T-helper 17 cell (primary cell): ENCODE measurements around the gene SLC22A15. TPM values are rescaled to one million over a fixed set of nuclear protein-coding genes. Genes with fewer than 3 reads are reported as not detected.

Experiments used
- ATAC-seq: fragments of 150-1000 bp; cut with Tn5 transposase; 2 replicates; pipeline ENCODE4 v1.10.0; 2021; ENCODE audit warnings: mild to moderate bottlenecking, moderate library complexity
- DNase-seq, 3 donors: peaks; one replicate each; pipeline versions ENCODE4 v3.0.0 to v3.0.0-alpha.2; 2020 to 2021
- H3K9me3 ChIP-seq: one replicate; pipeline ENCODE4 v1.7.0; 2013; ENCODE audit warnings: low read length, mild to moderate bottlenecking; ENCODE audit not compliant: control insufficient read depth, poor library complexity, severe bottlenecking
- H3K27ac Mint-ChIP-seq: one replicate; pipeline ENCODE4 v1.8.0; 2022; ENCODE audit warnings: mild to moderate bottlenecking, moderate library complexity, mixed read lengths
- H3K27me3 Mint-ChIP-seq: one replicate; pipeline ENCODE4 v1.8.0; 2022; ENCODE audit warnings: mixed read lengths
- H3K36me3 Mint-ChIP-seq: one replicate; pipeline ENCODE4 v1.8.0; 2022; ENCODE audit warnings: low read depth, mixed read lengths
- H3K4me1 Mint-ChIP-seq: one replicate; pipeline ENCODE4 v1.8.0; 2022; ENCODE audit warnings: mild to moderate bottlenecking, mixed read lengths
- H3K4me3 Mint-ChIP-seq: one replicate; pipeline ENCODE4 v1.8.0; 2022; ENCODE audit warnings: mild to moderate bottlenecking, moderate library complexity, mixed read lengths
- total RNA-seq, 4 donors: library from RNA in 2 of 4; stranded (reverse) in 2 of 4; gene quantifications; one replicate each; pipeline ENCODE4 v1.2.3 and lab custom pipeline; 2022 to 2026

Gene SLC22A15
- total RNA-seq, 2 donors from 2014 or later: 0.68 to 2.3 TPM

- no peaks in the 10 kb centered on the region for H3K36me3 Mint-ChIP-seq
- H3K4me3 Mint-ChIP-seq: no peak overlapping the region
- no peaks in the 10 kb centered on the region for H3K4me1 Mint-ChIP-seq
- peaks cover 6% of the 10 kb centered on the region for H3K27me3 Mint-ChIP-seq
- DNase-seq (no peak), ATAC-seq (no peak)
- H3K27ac Mint-ChIP-seq: no peak overlapping the region
- no peaks in the 10 kb centered on the region for H3K9me3 ChIP-seq
Observed at GRCh38 chr1:116075990-116076389, 99.7 kb downstream of the SLC22A15 start.

DNA sequence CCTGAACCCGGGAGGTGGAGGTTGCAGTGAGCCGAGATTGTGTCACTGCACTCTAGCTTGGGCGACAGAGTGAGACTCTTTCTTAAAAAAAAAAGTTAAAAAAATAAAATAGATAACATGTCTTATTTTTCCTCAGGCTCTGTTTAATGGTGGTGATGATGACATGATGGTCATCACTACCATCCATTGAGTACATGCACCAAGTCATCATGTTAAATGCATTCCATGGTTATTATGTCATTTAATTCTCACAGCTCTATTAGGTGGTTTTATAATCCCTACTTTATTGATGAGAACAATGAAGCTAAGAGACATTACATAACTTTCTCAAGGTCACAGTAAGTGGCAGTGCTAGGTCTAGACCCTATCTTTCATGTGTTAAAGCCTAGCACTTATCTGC lies 100.5 kb downstream of the SLC22A15 start:
- ATAC-seq (no peak), DNase-seq (no peak)
- Mint-ChIP-seq H3K4me3 (no peak overlapping the region), H3K27ac (no peak overlapping the region), H3K4me1 (no peaks in the 10 kb centered on the region), H3K27me3 (peaks cover 6% of the 10 kb centered on the region), H3K36me3 (no peaks in the 10 kb centered on the region)
- H3K9me3 ChIP-seq: no peaks in the 10 kb centered on the region

DNA sequence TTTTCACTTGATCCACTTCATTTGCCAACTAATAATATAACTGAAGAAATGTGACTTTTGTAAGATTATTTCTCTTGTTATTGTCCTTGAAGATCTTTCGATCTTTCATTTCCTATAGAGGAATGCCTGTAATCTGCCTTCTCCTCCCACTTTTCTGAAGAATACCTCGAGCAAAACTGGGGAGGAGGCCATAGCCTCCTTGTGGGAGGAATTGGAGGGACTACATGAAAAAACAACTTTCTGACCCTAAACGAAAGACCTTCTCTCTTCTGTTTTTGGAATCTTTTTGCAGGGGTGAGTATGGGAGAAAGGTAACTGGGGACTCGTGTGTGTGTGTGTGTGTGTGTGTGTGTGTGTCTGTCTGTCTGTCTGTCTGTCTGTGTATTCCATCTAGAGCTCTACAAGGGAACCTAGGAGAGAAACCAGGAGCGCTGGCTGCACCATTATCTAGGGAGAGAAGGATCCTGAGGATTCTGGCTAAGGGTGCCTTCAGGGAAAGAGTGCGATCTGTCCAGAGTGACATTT lies 102.4 kb downstream of the SLC22A15 start:
- Mint-ChIP-seq H3K27ac (no peak overlapping the region), H3K27me3 (peaks cover 6% of the 10 kb centered on the region), H3K36me3 (no peaks in the 10 kb centered on the region), H3K4me3 (no peak overlapping the region), H3K4me1 (no peaks in the 10 kb centered on the region)
- DNase-seq: no peak
- H3K9me3 ChIP-seq: no peaks in the 10 kb centered on the region
- ATAC-seq: no peak

GRCh38 chr1:116087628-116088027 lies 111.3 kb downstream of the SLC22A15 start:
- no peak overlapping the region for H3K27ac Mint-ChIP-seq
- no peak overlapping the region for H3K4me3 Mint-ChIP-seq
- DNase-seq (no peak), ATAC-seq (no peak)
- H3K9me3 ChIP-seq: peaks cover 12% of the 10 kb centered on the region
- peaks cover 11% of the 10 kb centered on the region for H3K27me3 Mint-ChIP-seq
- H3K36me3 Mint-ChIP-seq: peaks cover 3% of the 10 kb centered on the region
- H3K4me1 Mint-ChIP-seq: no peaks in the 10 kb centered on the region

GRCh38 chr1:116089870-116090269 lies 113.6 kb downstream of the SLC22A15 start:
- peaks cover 3% of the 10 kb centered on the region for H3K36me3 Mint-ChIP-seq
- peaks cover 11% of the 10 kb centered on the region for H3K27me3 Mint-ChIP-seq
- H3K4me3 Mint-ChIP-seq: no peak overlapping the region
- H3K27ac Mint-ChIP-seq: no peak overlapping the region
- ATAC-seq: no peak
- H3K9me3 ChIP-seq: peaks cover 12% of the 10 kb centered on the region
- no peaks in the 10 kb centered on the region for H3K4me1 Mint-ChIP-seq
- DNase-seq: no peak

GRCh38 chr1:116091083-116091482 lies 114.8 kb downstream of the SLC22A15 start:
- DNase-seq: no peak
- ATAC-seq: no peak
- peaks cover 11% of the 10 kb centered on the region for H3K27me3 Mint-ChIP-seq
- H3K36me3 Mint-ChIP-seq: peaks cover 3% of the 10 kb centered on the region
- H3K9me3 ChIP-seq: peaks cover 12% of the 10 kb centered on the region
- no peak overlapping the region for H3K27ac Mint-ChIP-seq
- no peak overlapping the region for H3K4me3 Mint-ChIP-seq
- no peaks in the 10 kb centered on the region for H3K4me1 Mint-ChIP-seq

- H3K9me3 ChIP-seq: peaks cover 12% of the 10 kb centered on the region
- H3K27ac Mint-ChIP-seq: no peak overlapping the region
- no peak overlapping the region for H3K4me3 Mint-ChIP-seq
- DNase-seq (no peak), ATAC-seq (no peak)
- no peaks in the 10 kb centered on the region for H3K4me1 Mint-ChIP-seq
- H3K27me3 Mint-ChIP-seq: no peaks in the 10 kb centered on the region
- peaks cover 2% of the 10 kb centered on the region for H3K36me3 Mint-ChIP-seq
Observed at GRCh38 chr1:116092752-116093489, 116.6 kb downstream of the SLC22A15 start.

DNA sequence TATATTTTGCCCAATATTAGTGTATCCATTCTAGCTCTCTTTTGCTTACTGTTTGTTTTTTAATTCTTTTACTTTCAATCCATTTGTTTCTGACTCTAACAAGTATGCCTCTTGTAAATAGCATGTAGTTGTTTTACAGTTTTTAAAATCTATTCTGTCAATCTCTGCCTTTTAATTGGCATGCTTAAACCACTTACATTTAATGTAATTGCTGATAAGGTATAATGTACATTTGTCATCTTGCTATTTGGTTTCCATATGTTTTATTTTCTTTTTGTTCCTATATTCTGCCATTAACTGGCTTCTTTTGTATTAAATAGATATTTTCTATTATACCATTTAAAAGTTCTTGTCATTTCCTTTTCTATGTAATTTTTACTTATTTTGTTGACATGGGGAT lies 118.7 kb downstream of the SLC22A15 start:
- Mint-ChIP-seq H3K4me1 (no peaks in the 10 kb centered on the region), H3K4me3 (no peak overlapping the region), H3K27me3 (peaks cover 5% of the 10 kb centered on the region), H3K27ac (no peak overlapping the region), H3K36me3 (peaks cover 2% of the 10 kb centered on the region)
- ATAC-seq (no peak), DNase-seq (no peak)
- H3K9me3 ChIP-seq: peaks cover 10% of the 10 kb centered on the region

GRCh38 chr1:116096013-116096618 lies 119.8 kb downstream of the SLC22A15 start:
- DNase-seq (no peak), ATAC-seq (no peak)
- Mint-ChIP-seq H3K4me3 (no peak overlapping the region), H3K4me1 (no peaks in the 10 kb centered on the region), H3K27ac (no peak overlapping the region), H3K27me3 (peaks cover 5% of the 10 kb centered on the region), H3K36me3 (peaks cover 2% of the 10 kb centered on the region)
- H3K9me3 ChIP-seq: peaks cover 7% of the 10 kb centered on the region

- H3K9me3 ChIP-seq: peaks cover under 1% of the 10 kb centered on the region
- no peak overlapping the region for H3K27ac Mint-ChIP-seq
- H3K4me1 Mint-ChIP-seq: peaks cover 2% of the 10 kb centered on the region
- peaks cover 10% of the 10 kb centered on the region for H3K27me3 Mint-ChIP-seq
- H3K36me3 Mint-ChIP-seq: peaks cover 2% of the 10 kb centered on the region
- ATAC-seq (no peak), DNase-seq (no peak)
- H3K4me3 Mint-ChIP-seq: no peak overlapping the region
Observed at GRCh38 chr1:116097626-116098025, 121.3 kb downstream of the SLC22A15 start.

DNA sequence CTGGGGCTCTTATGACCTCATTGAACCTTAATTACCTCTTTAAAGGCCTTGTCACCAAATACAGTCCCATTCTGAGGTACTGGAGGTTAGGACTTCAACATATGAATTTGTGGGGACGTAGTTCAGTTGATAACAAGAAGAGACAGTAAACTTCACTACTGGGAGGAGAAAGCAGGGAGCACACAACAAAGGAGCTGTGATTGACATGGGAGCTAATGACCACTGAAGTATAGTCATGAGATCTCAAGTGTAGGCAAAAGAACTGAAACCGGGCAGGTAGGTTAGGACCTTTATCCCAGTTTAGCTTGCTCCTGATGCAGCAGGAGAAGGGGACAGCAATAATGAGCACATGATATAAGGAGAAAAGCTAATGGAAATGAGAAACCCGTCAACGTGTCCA lies 123.1 kb downstream of the SLC22A15 start:
- ATAC-seq (no peak), DNase-seq (no peak)
- no peaks in the 10 kb centered on the region for H3K9me3 ChIP-seq
- peaks cover 18% of the 10 kb centered on the region for H3K27me3 Mint-ChIP-seq
- H3K4me3 Mint-ChIP-seq: no peak overlapping the region
- peaks cover 2% of the 10 kb centered on the region for H3K4me1 Mint-ChIP-seq
- peaks cover 2% of the 10 kb centered on the region for H3K36me3 Mint-ChIP-seq
- H3K27ac Mint-ChIP-seq: no peak overlapping the region

GRCh38 chr1:116099919-116100318 lies 123.6 kb downstream of the SLC22A15 start:
- H3K9me3 ChIP-seq: no peaks in the 10 kb centered on the region
- no peak overlapping the region for H3K4me3 Mint-ChIP-seq
- H3K27ac Mint-ChIP-seq: no peak overlapping the region
- peaks cover 18% of the 10 kb centered on the region for H3K27me3 Mint-ChIP-seq
- peaks cover 2% of the 10 kb centered on the region for H3K36me3 Mint-ChIP-seq
- peaks cover 2% of the 10 kb centered on the region for H3K4me1 Mint-ChIP-seq
- DNase-seq (no peak), ATAC-seq (no peak)

DNA sequence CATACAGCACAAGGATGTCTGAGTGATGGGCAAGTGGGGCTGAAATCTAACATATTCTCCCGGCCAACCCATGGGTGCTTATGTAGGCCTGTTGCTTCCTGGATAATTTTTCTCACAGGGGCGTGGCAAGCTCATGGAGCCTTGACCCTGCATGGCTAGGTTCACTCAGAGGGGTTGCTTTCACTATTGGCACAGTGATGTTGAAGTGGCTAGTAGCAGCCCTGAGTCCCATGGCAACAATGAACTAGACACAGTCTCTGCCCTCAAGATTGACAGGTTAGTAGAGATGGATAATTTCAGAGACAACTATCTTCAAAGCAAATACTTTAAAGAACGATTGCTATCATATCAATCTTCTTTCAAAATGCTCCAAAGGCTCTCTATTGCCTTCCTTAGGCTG lies 128.4 kb downstream of the SLC22A15 start:
- peaks cover 2% of the 10 kb centered on the region for H3K4me1 Mint-ChIP-seq
- no peak for DNase-seq
- H3K27me3 Mint-ChIP-seq: peaks cover 38% of the 10 kb centered on the region
- no peaks in the 10 kb centered on the region for H3K36me3 Mint-ChIP-seq
- no peaks in the 10 kb centered on the region for H3K9me3 ChIP-seq
- no peak for ATAC-seq
- no peak overlapping the region for H3K4me3 Mint-ChIP-seq
- no peak overlapping the region for H3K27ac Mint-ChIP-seq

GRCh38 chr1:116105996-116106395 lies 129.7 kb downstream of the SLC22A15 start:
- no peak for DNase-seq
- Mint-ChIP-seq H3K4me3 (no peak overlapping the region), H3K4me1 (peaks cover 3% of the 10 kb centered on the region), H3K27ac (no peak overlapping the region), H3K36me3 (no peaks in the 10 kb centered on the region), H3K27me3 (peaks cover 51% of the 10 kb centered on the region)
- no peak for ATAC-seq
- H3K9me3 ChIP-seq: no peaks in the 10 kb centered on the region
